ENCODE results near the gene TMEM151B. TPM values are rescaled to one million over a fixed set of nuclear protein-coding genes. Genes with fewer than 3 reads are reported as not detected.

Gene TMEM151B
- total and polyA plus RNA-seq, 2 of the 13 experiments (the other 11 are each of a cell fraction or from before 2014, with no cell fraction given), result not detected

DNA sequence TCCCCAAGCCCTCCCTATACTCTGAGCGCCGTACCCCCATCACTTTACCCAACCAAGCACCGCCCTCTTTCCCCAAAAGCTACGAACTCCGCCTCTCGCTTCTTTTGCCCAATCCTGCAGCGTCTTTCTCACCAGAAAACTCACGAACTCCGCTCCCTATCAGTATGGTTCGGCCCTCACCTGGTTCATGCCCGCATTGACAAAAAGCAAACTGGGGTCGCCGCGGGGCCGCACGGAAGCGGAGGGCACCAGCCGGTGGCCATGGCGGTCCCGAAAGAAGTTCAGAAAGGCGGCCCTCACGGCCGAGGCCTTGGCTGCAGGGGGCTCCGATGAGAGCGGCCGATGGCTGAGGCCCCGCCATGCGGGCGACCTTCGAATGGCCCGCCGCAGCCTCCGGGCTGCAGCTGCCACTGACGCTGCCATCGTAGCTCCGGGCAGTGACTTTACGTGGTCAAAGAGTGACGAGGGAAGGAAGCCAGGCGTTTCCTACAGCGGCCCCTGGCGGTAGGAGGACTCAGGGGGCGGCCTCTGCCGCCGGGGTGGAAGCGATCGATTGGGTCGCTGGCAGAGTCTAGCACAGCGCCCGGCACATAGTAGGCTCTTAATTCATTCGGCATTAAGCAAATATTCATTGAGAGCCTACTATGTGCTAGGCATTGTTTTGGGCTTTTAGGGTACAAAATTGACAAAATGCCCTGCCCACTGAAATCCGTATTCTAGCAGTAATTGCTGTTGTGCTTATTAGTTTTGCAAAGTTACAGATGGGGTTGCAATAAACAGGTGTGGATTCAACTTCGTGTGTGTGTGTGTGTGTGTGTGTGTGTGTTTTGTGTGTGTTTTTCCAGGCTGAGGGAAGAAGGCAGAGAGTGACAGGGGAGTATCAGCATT, 42.9 kb downstream of the TMEM151B start, which contains the start of gene AARS2 (continued):
- TF ChIP-seq SOX13 (IDR thresholded peaks at IDR 0.05) (no peak), SOX13 (CRISPR knock-in tag; conservative IDR thresholded peaks at IDR 0.05 in 1 of 2, IDR thresholded peaks at IDR 0.05 in 1 of 2) (peak in 1 of 2 experiments; percentile 74; a peak in 2 of 4 replicates), ZNF839 (CRISPR knock-in tag; IDR thresholded peaks at IDR 0.05; ENCODE audit: borderline replicate concordance) (peak; percentile 99), ZNF143 (CRISPR knock-in tag; IDR thresholded peaks at IDR 0.05) (peak; percentile 71), ZIK1 (CRISPR knock-in tag; IDR thresholded peaks at IDR 0.05; ENCODE audit: borderline replicate concordance, low read depth) (peak; percentile 88; the same call in 1 of the 2 replicates), ZNF740 (CRISPR knock-in tag; IDR thresholded peaks at IDR 0.05) (peak; percentile 81), TAF1 (CRISPR knock-in tag; IDR thresholded peaks at IDR 0.05) (peak; percentile 99), CREB1 (IDR thresholded peaks at IDR 0.05) (peak; percentile 89), CREB1 (CRISPR knock-in tag; IDR thresholded peaks at IDR 0.05) (peak; percentile 96), JUN (CRISPR knock-in tag; IDR thresholded peaks at IDR 0.05) (peak; percentile 83), SKI (IDR thresholded peaks at IDR 0.05; ENCODE audit: partially characterized antibody) (peak; percentile 67), RFXANK (CRISPR knock-in tag; IDR thresholded peaks at IDR 0.05) (peak; percentile 91), FOXC1 (CRISPR knock-in tag; IDR thresholded peaks at IDR 0.05; ENCODE audit: borderline replicate concordance) (peak; percentile 98; the same call in 1 of the 2 replicates), POLR2AphosphoS5 (IDR thresholded peaks at IDR 0.05; ENCODE audit: low read depth, low read length) (peak; percentile 96), RFX1 (IDR thresholded peaks at IDR 0.05) (no peak), KDM5A (IDR thresholded peaks at IDR 0.05; ENCODE audit: borderline replicate concordance, low read length) (peak; percentile 98), CCDC6 (CRISPR knock-in tag; IDR thresholded peaks at IDR 0.05) (peak; percentile 91), ZKSCAN5 (CRISPR knock-in tag; IDR thresholded peaks at IDR 0.05) (no peak), IRF1 (CRISPR knock-in tag; IDR thresholded peaks at IDR 0.05; ENCODE audit: low read depth) (no peak; the same call in 1 of the 2 replicates), CC2D1A (CRISPR knock-in tag; IDR thresholded peaks at IDR 0.05) (0 out of 2 replicates have a peak, but pooled peaks have one; percentile 48)
- TF ChIP-seq, protein P1, sequence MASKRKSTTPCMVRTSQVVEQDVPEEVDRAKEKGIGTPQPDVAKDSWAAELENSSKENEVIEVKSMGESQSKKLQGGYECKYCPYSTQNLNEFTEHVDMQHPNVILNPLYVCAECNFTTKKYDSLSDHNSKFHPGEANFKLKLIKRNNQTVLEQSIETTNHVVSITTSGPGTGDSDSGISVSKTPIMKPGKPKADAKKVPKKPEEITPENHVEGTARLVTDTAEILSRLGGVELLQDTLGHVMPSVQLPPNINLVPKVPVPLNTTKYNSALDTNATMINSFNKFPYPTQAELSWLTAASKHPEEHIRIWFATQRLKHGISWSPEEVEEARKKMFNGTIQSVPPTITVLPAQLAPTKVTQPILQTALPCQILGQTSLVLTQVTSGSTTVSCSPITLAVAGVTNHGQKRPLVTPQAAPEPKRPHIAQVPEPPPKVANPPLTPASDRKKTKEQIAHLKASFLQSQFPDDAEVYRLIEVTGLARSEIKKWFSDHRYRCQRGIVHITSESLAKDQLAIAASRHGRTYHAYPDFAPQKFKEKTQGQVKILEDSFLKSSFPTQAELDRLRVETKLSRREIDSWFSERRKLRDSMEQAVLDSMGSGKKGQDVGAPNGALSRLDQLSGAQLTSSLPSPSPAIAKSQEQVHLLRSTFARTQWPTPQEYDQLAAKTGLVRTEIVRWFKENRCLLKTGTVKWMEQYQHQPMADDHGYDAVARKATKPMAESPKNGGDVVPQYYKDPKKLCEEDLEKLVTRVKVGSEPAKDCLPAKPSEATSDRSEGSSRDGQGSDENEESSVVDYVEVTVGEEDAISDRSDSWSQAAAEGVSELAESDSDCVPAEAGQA (IDR thresholded peaks at IDR 0.05; ENCODE audit: low read depth), result peak; percentile 92
- TF ChIP-seq, protein P1 (CRISPR knock-in tag; IDR thresholded peaks at IDR 0.05; ENCODE audit: borderline replicate concordance), result peak; percentile 95

All from HepG2 (cell line).